ENCODE measurements around the gene NCK2.

The NCK2 gene

DNA sequence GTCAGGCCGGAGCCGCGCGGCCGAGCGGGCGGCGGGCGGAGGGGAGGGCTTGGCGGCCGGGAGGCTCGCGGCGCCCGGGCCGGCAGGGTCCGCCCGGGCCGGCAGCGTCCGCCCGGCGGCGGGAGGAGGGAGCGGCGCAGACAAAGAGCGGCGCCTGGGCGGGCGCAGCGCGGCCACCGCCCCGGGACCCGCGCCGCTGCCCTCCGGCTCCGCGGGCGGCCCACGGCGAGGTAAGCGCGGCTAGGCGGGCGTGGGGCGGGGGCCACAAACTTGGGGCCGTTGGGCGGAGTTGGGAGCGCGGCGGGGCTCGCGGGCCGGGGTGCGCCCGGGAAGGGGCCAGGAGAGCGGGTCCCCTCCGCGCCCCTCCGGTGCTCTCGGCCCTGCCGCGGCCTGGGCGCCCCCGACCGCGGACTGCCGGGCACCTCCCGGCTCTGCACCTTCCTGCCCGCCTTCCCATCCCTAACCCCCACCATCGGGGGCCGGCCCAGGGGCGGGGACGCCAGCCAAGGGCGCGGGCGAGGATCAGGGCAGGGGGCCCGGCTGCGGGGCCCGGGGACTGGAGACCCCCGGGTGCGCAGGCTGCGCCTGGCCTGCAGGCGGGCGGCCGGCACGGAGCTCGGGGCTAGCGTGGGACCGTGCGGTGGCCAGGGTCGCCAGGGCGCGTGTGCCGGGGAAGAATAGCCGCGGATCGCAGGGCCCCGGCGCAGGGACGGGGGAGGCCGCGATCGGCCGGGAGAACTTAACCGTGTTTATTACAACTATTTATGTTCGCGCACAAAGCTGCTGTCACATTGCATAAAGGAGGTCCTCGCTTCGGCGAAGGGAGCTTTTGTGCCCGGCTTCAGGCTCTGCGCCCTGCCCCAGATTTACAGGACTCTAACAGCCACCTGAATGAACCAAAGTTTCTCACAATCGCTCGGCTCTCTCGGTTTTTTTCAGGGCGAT is at the start of gene NCK2:
Gene NCK2 (plus strand): TSS at position 4 of the 945 bp plus-strand sequence. CDS start 110,152 bp downstream, outside the sequence.
- no peak for DNase-seq (ENCODE audit: low read depth in 2 of 2)

- no peak for DNase-seq (ENCODE audit: low read depth in 2 of 2)
These were observed 46.8 kb upstream of the NCK2 start for GRCh38 chr2:105697781-105698449.

GRCh38 chr2:105698820-105699219 is 45.9 kb upstream of the NCK2 start:
- DNase-seq (ENCODE audit: low read depth in 2 of 2): no peak

DNA sequence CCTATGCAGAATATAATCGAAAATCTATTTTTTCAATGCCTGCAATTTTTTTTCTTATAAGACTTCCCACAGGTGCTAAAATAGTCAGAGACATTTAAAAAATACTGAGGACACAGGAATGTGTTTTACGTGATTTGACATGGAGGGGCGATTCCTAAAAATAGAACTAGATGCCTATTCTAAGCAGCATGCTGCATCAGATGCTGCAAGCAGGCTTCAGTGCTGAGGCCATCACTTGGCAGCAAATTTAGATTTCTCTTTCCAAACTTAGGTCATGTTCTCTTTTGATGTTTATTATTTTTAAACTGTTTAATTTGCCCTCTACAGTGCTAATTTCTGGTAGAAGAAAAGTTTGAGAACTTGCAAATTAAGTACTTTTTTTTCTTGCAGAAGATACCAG is 43.7 kb upstream of the NCK2 start:
- no peak for DNase-seq (ENCODE audit: low read depth in 2 of 2)

DNA sequence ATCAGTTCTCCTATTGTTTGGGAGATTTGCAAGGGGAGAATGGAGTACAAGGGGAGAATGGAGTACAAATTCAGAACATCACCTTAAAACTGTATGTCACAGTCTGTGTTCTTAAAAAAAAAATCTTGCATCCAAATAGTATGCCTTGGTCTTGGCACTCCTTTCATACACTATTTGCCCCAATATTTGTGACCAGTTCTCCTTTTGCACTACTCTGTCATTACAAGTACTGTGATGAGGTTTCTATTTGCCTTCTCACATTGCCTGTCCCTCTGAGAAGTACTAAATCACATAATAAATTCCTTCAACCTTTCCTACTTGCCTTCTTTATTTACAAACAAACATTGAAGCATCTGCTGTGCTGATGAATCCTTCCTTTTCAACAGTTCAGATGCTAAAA is 36.0 kb upstream of the NCK2 start:
- DNase-seq (ENCODE audit: low read depth in 2 of 2): no peak

- DNase-seq (ENCODE audit: low read depth in 2 of 2): no peak
These were observed 33.3 kb upstream of the NCK2 start for GRCh38 chr2:105711394-105711793.

- no peak for DNase-seq (ENCODE audit: low read depth in 2 of 2)
These were observed 32.4 kb upstream of the NCK2 start for GRCh38 chr2:105712166-105712915.

- DNase-seq (ENCODE audit: low read depth in 2 of 2): no peak
These were observed 31.6 kb upstream of the NCK2 start for GRCh38 chr2:105712981-105713596.

DNA sequence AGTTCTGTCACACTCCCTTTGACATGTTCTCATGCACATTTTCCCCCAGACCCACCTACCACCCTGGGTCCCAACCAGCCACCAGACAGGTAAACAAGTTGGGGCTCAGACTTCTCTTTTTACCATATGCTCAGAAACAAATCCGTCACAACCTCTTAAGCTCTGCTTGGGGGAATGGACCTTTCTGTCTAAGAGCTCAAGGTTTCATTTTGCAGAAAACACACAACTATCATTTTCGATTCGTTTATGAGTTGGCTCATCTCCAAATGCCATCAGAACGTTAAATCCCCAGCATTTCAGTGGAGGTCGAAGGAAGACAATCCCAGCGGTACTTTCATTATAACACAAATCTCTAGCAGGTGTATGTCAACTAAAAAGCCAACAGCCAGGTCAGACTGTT is 30.6 kb upstream of the NCK2 start:
- no peak for DNase-seq (ENCODE audit: low read depth in 2 of 2)

- DNase-seq (ENCODE audit: low read depth in 2 of 2): no peak
These were observed 25.7 kb upstream of the NCK2 start for GRCh38 chr2:105718846-105719481.

- no peak for DNase-seq (ENCODE audit: low read depth in 2 of 2)
These were observed 22.7 kb upstream of the NCK2 start for GRCh38 chr2:105721991-105722511.

- no peak for DNase-seq (ENCODE audit: low read depth in 2 of 2)
These were observed 21.9 kb upstream of the NCK2 start for GRCh38 chr2:105722726-105723297.

GRCh38 chr2:105723431-105723830 is 21.3 kb upstream of the NCK2 start:
- no peak for DNase-seq (ENCODE audit: low read depth in 2 of 2)

DNA sequence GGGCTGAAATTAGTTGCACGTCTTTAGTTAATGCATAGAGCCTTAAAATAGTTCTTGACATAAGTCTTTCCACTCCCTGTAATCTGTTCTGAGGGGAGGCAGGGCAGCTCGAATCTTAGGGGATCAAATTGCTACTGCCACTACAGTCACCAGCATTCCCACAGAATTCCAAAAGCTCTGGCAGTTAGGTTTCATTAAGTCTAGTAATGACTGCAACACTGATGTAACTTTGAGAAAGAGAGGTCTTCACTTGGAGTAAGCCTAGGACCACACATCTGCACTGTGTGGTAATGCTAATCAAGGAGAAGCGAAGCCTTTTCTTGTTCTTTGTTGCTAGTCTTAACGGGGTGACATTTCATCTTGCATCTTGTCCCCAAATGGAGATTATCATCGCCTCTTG is 19.3 kb upstream of the NCK2 start:
- DNase-seq (ENCODE audit: low read depth in 2 of 2): no peak

GRCh38 chr2:105730170-105730569 is 14.5 kb upstream of the NCK2 start:
- DNase-seq (ENCODE audit: low read depth in 2 of 2): no peak

DNA sequence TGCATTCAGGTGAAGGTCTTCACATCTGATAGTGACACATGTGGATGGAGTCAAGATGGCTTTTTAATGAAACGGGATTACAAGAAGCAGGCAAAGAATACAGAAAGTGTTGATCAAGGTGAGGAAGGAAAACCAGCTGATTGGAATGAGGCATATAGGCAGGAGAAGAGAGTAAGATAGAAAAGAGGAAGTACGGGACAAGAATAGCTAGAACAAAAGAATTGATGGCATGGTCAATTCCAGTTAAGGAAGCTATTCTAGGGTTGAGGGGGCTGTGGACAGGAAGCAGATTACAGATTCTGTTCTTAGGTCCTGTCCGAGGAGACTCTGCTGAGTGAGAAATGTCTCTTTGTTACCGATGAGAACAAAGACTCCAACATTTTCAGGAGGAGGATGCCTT is 13.2 kb upstream of the NCK2 start:
- DNase-seq (ENCODE audit: low read depth in 2 of 2): no peak

- no peak for DNase-seq (ENCODE audit: low read depth in 2 of 2)
These were observed 12.6 kb upstream of the NCK2 start for GRCh38 chr2:105732101-105732500.

DNA sequence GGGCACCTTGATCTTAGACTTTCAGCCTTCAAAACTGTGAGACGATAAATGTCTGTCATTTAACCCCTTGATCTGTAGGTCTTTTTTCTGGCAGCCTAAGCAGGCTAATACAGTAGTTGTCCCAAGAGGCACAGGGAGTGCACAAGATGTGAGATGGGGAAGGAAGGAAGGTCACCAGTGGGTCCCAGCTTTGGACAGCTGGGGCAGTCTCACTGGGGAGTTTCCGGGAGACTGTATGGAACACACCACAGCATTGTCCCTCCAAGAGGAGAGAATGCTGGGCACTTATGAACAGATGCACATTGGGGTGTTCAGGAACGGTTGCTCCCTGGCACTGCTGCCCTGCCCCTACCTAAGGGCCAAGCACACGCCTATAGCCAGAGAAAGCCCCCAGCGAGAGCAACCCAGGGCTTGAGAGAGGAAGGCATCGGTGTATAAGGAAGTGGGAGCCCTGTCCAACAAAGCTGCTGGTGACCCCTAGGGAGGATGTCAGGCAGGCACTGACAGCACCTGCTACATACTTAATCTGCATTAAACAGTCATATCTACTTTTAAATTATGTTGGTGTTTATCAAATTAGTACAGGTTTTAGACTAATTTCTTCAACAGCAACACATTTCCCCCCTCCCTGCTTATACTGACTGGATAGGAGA is 11.6 kb upstream of the NCK2 start:
- no peak for DNase-seq (ENCODE audit: low read depth in 2 of 2)

DNA sequence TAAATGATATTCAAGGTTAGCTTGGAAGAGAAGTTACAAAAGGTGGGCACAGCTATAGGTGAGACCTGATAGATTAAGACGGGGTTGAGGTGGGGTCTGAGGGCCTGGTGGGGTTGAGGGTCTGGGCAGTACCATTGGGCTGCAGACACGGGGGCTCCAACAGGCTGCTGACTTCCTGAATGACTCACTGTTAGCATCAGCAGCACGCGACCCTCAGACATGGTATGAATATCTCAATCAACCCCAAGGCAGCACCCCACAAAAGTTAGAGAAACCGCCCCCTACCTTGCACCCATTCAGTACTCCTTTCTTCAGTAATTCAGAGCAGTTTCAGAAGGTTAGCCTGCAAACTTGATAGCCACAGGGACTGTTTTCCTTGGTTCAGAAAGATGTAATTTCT is 10.8 kb upstream of the NCK2 start:
- no peak for DNase-seq (ENCODE audit: low read depth in 2 of 2)
